CD4-positive, alpha-beta T cell treated with Interleukin-17A for 1 hour (primary cell): ENCODE measurements around the gene TP53INP2.
"Not testable (repeated sequence)": the region's sequence is repeated elsewhere in the genome, so short reads cannot be mapped to it uniquely, and the experiment has no call there.

Source experiments
- DNase-seq: peaks from one replicate; pipeline ENCODE4 v3.0.0-alpha.2; 2020

Gene TP53INP2

DNA sequence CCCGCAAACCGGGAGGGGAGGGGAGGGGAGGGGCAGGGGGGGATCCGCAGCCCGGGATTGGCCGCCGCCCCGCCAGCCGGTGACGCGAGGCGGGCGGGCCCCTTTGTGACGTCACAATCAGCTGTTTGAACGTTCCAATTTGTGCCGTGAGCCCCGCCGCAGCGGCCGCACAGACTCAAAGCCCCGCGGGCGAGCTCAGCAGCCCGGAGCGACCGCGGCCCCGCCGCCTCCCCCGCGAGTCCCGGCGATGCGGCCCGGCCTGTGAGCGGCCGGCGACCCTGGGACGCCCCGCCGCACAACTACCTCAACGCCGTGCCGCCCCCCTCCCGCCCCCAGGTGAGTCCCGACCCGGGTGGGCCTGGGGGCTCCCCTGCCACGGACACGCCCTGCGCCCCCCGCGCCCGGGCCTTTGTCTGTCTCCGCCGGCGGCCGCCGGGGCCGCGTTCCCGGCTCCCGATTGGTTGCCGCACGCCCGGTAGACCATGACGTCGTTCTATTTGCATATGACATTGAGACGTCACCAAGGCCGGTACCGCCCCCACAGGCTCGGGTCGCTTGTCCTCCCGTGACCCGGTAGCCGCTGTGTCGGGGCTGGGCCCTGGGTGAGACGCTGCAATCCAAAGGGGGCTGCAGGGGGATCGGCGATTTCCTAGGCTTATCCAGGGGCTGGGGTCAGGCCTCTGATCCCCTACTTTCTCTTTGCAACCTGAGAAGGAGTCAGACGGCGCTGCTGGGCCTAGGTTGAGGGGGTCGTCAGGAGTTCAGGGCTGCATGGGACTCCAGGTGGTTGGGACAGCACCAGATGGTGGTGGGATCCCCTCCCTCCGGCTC is at the start of gene TP53INP2:
Gene TP53INP2, plus strand, starts transcription at position 168 of the 831 bp plus-strand sequence. CDS start 4,396 bp downstream, outside the sequence.
- DNase-seq, result peak; percentile 94

DNA sequence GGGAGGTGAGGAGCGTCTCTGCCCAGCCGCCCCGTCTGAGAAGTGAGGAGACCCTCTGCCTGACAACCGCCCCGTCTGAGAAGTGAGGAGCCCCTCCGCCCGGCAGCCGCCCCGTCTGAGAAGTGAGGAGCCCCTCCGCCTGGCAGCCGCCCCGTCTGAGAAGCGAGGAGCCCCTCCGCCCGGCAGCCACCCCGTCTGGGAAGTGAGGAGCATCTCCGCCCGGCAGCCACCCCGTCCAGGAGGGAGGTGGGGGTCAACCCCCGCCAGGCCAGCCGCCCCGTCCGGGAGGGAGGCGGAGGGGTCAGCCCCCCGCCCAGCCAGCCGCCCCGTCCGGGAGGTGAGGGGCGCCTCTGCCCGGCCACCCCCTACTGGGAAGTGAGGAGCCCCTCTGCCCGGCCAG is 45.5 kb upstream of the TP53INP2 start:
- DNase-seq, result not testable (repeated sequence)

DNA sequence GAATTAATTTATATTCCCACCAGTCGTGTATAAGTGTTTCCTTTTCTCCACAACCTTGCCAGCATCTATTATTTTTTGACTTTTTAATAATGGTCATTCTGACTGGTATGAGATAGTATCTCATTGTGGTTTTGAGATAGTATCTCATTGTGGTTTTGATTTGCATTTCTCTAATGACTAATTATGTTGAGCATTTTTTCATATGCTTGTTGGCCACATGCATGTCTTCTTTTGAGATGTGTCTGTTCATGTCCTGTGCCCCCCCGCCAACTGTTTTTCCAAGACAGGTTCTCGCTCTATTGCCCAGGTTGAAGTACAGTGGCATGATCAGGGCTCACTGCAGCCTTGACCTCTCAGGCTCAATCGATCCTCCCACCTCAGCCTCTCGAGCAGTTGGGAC is 42.3 kb upstream of the TP53INP2 start:
- DNase-seq, result not testable (repeated sequence)

- no peak for DNase-seq
Measured at GRCh38 chr20:34663213-34663943, 40.8 kb upstream of the TP53INP2 start.

DNA sequence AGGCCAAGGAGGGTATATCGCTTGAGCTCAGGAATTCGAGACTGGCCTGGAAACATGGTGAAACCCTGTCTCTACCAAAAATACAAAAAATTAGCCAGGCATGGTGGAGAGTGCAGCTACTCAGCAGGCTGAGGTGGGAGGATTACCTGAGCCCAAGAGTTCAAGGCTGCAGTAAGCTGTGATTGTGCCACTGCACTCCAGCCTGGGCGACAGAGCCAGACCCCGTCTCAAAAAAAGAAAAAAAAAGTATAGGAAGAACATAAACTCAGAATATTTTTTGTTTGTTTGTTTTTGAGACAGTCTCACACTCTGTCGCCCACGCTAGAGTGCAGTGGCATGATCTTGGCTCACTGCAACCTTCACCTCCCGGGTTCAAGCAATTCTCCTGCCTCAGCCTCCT is 39.4 kb upstream of the TP53INP2 start:
- DNase-seq, result not testable (repeated sequence)

DNA sequence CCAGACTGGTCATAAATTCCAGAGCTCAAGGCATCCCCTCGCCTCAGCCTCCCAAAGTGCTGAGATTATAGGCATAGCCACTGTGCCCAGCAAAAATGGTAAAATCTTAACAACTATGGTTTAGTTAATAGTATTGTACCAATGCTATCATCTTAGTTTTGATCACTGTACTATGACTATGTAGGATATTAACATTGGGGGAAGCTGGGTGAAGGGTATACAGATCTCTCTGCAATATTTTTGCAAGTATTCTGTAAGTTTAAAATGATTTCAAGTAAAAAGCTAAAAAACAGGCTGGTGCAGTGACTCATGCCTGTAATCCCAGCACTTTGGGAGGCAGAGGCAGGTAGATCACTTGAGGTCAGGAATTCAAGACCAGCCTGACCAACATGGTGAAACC is 35.0 kb upstream of the TP53INP2 start:
- no peak for DNase-seq

DNA sequence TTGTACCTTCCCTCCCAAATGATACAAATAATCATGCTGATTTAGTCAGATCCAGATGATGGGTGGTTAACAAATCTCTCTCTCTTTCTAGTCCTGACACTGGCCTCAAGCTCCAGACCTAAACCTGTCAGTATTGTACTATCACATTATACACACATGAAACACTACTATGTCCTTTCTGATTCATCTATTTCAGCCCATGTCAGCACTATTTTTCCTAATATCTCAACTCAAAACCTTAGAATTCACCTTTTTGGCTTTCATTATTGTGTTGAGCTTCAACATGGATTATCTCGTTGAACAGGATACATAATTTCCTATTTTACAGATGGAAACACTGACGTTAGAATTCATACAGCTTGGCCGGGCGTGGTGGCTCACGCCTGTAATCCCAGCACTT is 30.7 kb upstream of the TP53INP2 start:
- DNase-seq, result no peak

GRCh38 chr20:34675561-34675960 is 28.6 kb upstream of the TP53INP2 start:
- DNase-seq, result no peak

GRCh38 chr20:34675993-34676641 is 28.0 kb upstream of the TP53INP2 start:
- no peak for DNase-seq

- peak; percentile 96 for DNase-seq
Measured at GRCh38 chr20:34676642-34677373, 27.3 kb upstream of the TP53INP2 start, which contains the start of gene PIGU. TSS of gene PIGU (minus strand) at chr20:34677092. CDS start at chr20:34677085, 7 bp downstream.

- no peak for DNase-seq
Measured at GRCh38 chr20:34680586-34681175, 23.5 kb upstream of the TP53INP2 start.

- no peak for DNase-seq
Measured at GRCh38 chr20:34683667-34684066, 20.5 kb upstream of the TP53INP2 start.

GRCh38 chr20:34689486-34689885 is 14.7 kb upstream of the TP53INP2 start:
- DNase-seq, result no peak

- no peak for DNase-seq
Measured at GRCh38 chr20:34691838-34692237, 12.3 kb upstream of the TP53INP2 start.

DNA sequence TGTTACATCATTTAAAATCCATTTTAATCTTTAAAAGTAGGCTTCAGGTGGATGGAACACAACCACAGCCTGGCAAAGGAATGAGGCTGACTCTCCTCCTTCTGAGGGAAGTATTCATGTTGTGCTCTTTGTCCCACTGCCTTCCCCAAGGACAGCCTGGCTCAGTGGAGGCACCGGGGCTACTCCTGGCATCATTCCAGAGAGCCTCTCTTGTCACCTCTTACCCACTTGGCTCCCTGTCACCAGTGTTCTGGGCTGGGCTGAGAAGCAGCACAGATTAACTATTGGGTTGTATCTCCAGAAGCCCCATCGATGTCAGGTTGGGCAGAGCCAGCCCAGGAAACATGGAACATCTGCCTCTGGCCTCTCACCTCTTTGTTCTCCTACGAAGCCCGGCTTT is 10.7 kb upstream of the TP53INP2 start:
- DNase-seq, result no peak

DNA sequence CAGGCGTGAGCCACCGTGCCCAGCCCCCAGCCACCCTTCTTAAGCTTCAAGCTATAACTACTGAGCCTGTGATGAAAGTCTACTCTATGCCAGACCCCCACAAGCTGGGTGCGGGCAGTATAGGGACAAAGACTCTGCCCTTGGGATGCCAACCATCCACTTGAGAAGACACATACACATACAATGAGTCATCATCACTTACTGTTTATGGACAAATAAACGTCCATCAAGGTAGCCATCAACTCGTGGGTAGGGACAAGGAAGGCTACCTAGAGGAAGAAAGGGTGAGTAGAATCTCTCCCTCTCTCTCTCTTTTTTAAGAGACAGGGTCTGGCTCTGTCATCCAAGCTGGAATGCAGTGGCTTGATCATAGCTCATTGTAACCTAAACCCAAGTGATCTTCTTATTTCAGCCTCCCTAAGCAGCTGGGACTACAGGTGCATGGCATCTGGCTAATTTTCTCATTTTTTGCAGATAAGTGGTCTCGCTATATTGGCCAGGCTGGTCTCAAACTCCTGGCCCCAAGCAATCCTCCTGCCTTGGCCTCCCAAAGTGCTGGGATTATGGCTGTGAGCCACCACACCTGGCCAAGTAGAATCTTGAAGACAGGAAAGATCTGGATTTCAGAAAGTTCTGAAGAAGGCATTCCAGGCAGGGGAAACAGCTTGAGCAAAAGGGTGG is 2.6 kb upstream of the TP53INP2 start:
- no peak for DNase-seq

DNA sequence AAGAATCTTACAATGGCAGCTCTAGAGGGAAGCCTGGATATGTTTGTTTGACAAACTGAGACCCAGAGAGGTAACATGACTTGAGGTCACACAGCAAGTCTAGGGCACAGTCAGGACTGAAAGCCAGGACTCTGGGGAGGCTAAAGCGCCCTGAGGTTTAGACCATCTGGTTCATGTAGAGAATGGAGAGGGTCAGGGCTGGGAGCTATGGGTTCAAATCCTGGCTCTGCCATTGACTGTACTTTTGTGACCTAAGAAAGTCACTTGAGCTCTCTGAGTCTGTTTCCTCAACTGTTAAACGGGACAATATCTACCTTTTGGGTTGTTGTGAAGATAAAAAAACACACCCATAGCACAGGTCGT is 1.1 kb upstream of the TP53INP2 start:
- DNase-seq, result no peak

GRCh38 chr20:34703424-34704176 is 544 bp upstream of the TP53INP2 start:
- DNase-seq, result no peak

- no peak for DNase-seq
Measured at GRCh38 chr20:34705008-34705396, 858 bp downstream of the TP53INP2 start.

DNA sequence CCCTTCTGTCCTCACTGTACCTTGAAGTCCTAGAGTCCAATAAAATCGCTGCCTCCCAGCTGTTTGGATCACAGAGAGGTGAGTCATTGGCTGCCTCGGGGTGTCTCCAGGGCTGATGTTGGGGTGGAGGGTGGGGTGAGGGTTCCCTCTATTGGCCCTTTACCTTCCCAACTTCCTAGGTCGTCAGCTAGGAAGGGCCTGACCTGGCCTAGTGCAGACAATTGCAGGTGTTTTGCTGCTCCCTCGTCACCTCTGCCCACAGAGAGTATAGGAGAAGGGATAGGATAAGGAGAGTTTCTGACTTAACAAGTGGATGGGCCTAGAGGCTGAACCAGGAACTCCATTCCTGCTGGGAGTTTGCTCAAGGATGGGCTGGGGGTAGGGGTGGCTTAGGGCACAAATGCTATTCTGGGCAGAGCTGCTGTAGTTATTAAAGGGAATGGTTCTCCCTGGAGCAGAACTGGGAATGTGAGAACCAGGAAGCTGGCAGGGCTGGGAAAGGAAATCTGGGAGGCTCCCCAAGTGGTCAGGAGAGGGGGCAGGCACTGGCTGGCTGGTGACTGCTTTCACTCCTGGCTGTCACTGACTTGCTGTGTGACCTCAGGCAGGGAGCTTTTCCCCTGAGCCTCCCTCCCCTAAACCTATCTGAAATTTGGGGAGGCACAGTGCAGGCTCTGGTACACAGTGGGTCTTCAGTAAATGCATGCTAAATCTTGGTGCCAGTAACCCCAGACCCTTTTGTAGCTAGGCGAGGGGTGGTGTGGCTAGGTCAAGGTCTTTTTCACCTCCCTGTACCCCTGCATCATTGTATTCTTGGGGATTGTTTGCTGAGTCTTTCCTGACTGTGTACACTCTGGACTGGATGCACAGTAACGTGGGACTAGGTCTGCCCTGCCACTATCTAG is 1.5 kb downstream of the TP53INP2 start:
- no peak for DNase-seq
